Transverse colon (tissue), 4 donors: Measurements from ENCODE around the gene DHRS4.

Experiments used
- CTCF ChIP-seq, 5 experiments: fragments of 200-600 bp in 3 of 5; fragments of 450-650 bp in 2 of 5; sonication (generic) in 3 of 5; IDR thresholded peaks; 1 replicate in 2 of 5; 2 replicates in 3 of 5; pipeline ENCODE4 v1.5.1; 2016 to 2017; ENCODE audit warnings: antibody characterized with exemption in 5 of 5, inconsistent platforms in 3 of 5, mild to moderate bottlenecking in 2 of 5, moderate library complexity in 1 of 5
- POLR2AphosphoS5 ChIP-seq, 3 donors: sonication (generic); formaldehyde crosslinking; IDR thresholded peaks; one replicate each; pipeline ENCODE4 v1.6.1; 2016; ENCODE audit warnings: antibody characterized with exemption in 3 of 3

- TF ChIP-seq POLR2AphosphoS5 (IDR thresholded peaks at IDR 0.05), result no peak
- no peak for TF ChIP-seq CTCF (IDR thresholded peaks at IDR 0.05)
Measured at GRCh38 chr14:23932639-23933038, 20.9 kb upstream of the DHRS4 start.
